GM21515 (cell line): ENCODE results near the gene IDUA.

Experiments
- ATAC-seq: cut with Tn5 transposase; IDR thresholded peaks from one replicate; pipeline ENCODE4 v1.9.1; 2021; ENCODE audit not compliant: unreplicated experiment

The IDUA gene

GRCh38 chr4:955931-956381, 30.9 kb upstream of the IDUA start:
- ATAC-seq: no peak

DNA sequence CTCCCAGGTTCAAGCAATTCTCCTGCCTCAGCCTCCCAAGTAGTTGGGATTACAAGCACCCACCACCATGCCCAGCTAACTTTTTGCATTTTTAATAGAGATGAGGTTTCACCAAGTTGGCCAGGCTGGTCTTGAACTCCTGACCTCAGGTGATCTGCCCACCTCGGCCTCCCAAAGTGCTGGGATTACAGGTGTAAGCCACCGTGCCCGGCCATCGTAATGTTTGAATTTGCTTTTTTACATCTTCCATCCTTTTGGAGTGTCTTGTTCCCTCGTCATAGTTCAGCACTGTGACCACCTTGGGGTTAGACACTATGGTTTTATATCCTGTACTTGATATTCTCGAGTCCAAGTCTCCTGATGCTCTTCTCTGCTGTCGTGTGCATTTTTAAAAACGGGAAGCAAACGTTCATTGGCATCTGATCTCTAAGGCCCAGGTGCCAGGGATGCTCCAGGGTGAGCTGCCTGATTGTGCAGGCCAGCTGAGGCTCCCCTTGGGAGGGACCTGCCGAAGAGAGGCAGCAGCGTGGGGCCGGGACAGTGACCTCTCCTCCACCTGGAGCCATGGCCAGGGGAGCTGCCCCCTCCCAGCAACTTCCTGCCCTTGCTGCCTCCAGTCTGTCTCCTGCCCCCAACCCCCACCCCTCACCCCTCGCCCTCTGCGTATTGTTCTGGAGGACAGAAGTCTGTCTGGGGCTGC, 30.2 kb upstream of the IDUA start:
- ATAC-seq: no peak

- no peak for ATAC-seq
Measured at GRCh38 chr4:957231-957580, 29.6 kb upstream of the IDUA start.

DNA sequence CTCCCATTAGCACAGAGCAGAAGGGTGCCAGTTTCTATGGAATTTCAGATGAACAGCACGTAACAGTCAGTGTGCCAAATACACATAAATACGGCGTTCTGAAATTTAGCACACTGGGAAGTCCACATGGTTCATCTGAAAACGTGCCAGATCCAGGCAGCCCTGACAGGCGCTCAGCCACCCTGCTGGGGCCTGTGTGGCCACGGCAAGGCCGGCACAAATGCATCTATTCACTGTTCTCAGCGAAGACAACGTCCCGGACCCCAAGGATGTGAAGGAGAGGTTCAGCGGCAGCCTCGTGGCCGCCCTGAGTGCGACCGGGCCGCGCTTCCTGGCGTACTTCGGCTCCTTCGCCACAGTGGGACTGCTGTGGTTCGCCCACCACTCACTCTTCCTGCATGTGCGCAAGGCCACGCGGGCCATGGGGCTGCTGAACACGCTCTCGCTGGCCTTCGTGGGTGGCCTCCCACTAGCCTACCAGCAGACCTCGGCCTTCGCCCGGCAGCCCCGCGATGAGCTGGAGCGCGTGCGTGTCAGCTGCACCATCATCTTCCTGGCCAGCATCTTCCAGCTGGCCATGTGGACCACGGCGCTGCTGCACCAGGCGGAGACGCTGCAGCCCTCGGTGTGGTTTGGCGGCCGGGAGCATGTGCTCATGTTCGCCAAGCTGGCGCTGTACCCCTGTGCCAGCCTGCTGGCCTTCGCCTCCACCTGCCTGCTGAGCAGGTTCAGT, 29.1 kb upstream of the IDUA start:
- no peak for ATAC-seq

DNA sequence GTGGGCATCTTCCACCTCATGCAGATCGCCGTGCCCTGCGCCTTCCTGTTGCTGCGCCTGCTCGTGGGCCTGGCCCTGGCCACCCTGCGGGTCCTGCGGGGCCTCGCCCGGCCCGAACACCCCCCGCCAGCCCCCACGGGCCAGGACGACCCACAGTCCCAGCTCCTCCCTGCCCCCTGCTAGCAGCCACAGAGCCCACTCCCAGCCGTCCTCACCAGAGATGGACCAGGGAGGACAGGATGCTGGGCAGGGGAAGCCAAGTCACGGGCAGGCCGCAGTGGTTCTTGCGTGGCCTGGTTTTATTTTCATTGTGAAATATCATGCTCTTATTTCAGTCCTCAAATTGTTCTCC, 28.6 kb upstream of the IDUA start:
- ATAC-seq: no peak

GRCh38 chr4:958696-959337, 28.0 kb upstream of the IDUA start:
- ATAC-seq: no peak

DNA sequence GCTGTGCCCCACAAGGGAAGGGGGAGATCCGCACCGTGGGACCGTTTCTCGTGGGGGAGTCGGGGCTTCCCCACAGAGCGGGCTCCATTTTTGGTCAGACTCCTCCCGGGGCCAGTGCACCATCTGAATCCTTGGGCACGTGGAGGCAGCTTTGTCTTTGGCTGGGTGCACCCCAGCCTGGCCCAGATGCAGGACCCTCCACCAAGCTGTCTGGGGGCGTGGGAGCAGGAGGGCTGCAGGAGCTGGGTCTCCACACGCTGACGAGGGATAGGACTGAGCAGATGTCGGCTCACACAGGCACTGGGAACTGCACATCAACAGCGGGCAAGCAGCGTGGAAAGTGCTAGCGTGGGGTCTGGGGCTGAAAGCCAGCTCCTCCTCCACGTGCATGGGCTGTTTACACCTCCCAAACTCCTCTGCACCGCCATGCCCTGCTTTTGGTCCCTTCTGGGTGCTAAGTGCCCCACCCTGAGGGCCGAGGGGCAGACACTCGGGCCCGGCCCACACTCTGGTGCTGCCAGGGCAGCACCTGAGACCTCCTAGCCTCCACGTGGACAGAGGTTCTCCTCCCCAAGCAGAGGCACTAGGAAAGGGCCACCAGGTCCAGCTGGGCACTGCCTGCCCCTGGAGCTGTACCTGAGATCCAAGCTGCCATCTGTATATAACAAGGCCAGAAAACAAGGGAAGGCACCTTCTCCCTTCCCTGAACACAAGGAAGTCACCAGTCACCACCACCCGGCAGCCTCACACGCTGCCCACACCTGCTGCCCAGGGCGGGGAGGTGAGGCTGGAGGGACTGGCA, 27.3 kb upstream of the IDUA start:
- no peak for ATAC-seq

- ATAC-seq: no peak
Measured at GRCh38 chr4:960140-960635, 26.7 kb upstream of the IDUA start.

DNA sequence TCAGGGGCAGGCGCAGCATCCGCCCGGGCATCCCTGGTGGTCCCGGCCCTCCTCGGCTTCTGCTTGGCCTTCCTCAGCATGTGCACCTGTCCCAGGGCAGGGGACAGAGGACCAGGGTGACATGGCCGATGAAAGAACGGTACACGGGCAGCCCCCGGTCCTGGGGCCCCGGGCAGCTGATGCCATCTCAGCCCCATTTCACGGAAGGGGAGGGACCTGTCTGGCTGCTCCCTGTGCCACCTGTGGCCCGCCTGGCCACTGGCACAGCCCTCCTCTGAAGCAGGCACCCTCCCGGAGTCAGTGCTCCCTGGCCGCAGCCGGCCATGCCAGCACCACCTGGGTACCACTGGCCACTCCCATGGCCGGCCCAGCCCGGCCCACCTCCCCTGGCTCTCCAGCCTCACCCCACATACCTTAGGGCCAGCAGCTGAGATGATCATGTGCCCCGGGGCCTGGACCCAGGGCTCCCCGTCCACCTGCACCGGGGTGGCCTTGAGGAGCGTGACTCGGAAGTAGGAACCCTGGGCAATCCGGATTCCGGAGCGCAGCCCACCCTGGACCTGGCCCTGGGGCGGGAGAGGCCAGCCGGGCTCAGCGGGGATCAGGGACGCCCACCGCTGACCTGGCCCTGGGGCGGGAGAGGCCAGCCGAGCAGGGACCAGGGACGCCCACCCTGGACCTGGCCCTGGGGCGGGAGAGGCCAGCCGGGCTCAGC, 26.1 kb upstream of the IDUA start:
- ATAC-seq: no peak

DNA sequence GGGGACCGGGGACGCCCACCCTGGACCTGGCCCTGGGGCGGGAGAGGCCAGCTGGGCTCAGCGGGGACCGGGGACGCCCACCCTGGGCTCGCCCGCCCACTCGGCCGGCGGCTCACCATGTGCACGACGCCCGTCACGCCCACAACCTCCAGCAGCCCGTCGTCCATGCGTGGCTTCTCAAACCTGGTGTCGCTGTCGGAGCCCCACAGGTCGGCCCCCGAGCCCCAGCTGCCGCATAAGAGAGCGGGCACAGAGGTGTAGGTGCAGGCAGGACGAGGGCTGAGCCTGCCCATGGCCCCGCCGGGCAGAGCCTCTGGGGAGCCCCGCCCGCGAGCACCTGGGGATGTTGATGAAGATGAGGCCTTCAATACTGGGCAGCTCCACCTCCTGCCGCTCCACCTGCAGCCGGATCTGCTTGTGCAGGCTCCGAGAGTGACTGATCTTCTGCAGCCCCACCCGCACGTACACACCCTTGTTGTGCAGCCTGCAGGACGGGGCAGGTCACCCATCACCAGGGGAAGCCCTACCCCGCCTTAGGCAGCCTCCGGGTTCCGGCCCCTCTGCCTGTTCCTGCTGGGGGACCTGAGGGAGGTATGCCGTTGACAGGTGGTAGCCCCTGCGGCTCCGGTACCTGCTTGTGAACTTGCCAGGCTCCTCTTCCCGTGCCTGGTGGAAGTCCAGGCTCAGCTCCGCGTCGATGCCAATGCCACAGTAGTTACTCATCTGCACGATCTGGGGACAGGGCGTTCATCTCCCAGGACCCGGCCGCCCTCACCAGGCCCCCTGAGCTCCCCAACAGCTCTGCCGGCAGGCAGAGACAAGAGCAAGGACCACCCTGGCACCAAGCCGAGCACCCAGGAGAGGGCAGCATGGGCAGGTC, 25.3 kb upstream of the IDUA start:
- no peak for ATAC-seq

DNA sequence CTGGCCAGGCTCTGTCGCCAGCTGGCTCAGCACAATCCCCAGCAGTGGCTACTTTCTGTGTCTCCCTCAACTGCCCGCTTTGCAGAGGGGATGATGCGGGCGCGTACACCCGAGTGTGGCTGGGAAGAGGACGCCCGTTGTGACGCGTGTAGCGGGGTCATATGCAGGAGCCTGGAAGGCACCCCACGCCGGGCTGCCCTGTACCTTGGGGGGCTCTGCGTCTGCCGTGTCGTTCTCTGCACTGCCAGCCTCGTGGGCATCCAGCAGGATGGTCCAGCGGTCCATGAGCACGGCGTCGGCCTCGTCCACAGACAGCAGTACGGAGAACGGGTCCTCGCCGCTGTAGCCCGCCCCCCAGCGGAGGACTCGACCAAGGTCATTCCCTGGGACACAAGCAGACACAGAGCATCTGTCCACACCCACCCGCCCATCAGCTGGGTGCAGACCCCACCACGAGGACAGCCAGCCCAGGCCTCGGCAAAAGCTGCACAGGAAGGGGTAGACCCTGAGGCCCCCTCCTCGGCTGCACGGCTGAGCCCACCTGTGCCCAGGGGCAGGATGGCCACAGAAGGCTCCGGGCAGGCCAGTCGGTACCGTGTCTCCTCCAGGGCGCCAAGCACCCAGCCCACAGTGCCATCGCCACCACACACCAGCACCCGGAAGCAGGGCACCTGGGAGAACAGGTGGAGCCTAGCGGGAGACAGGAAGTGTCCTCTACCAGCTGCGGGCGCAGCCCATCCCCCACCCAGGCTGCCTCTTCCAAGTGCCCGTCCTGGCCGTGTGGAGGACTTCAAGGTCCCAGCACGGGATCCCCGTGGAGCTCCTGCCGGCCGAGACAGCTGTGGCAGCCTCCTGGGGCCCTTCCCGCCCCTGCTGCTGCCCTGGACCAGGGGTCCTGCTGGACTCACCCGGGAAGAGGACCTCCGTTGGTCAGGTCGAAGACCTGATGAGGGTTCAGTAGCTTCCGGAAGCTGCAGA, 24.3 kb upstream of the IDUA start:
- ATAC-seq: no peak

- no peak for ATAC-seq
Measured at GRCh38 chr4:963276-964225, 23.3 kb upstream of the IDUA start.

GRCh38 chr4:964346-965025, 22.4 kb upstream of the IDUA start:
- no peak for ATAC-seq

GRCh38 chr4:965048-965765, 21.6 kb upstream of the IDUA start:
- ATAC-seq: no peak

DNA sequence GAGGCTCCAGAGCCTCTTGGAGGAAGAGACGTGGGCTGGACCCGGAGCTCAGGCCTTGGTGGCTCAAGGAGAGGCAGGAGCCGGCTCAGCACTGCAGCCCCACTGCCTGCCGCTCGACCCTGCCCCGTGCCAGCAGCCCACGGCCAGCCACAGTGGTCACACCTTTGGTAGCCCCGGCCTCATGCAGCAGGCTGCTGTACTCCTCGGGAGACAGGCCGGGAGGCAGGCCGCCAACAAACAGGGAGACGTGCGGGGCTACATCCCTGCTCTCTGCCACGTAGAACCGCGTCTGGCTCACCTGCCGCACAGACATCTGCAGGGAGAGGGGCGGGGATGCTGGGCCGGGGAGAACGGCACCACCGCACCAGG, 21.1 kb upstream of the IDUA start:
- ATAC-seq: no peak
